HG02610 (cell line): ENCODE results near the gene CYLD.

ENCODE experiments used
- ATAC-seq: cut with Tn5 transposase; IDR thresholded peaks from one replicate; pipeline ENCODE4 v1.9.1; 2021; ENCODE audit warnings: mild to moderate bottlenecking, moderate library complexity; ENCODE audit not compliant: unreplicated experiment

CYLD gene

GRCh38 chr16:50776037-50776436 lies 34.2 kb downstream of the CYLD start:
- ATAC-seq = no peak

- ATAC-seq = peak; percentile 81
Observed at GRCh38 chr16:50778284-50779163, 36.6 kb downstream of the CYLD start.

- no peak for ATAC-seq
Observed at GRCh38 chr16:50781043-50781442, 39.2 kb downstream of the CYLD start.

- ATAC-seq = no peak
Observed at GRCh38 chr16:50781518-50781917, 39.6 kb downstream of the CYLD start.

GRCh38 chr16:50789757-50790156 lies 47.9 kb downstream of the CYLD start:
- no peak for ATAC-seq

- no peak for ATAC-seq
Observed at GRCh38 chr16:50791522-50791921, 49.6 kb downstream of the CYLD start.

GRCh38 chr16:50796829-50797228 lies 54.9 kb downstream of the CYLD start:
- ATAC-seq = no peak

- ATAC-seq = no peak
Observed at GRCh38 chr16:50797456-50797855, 55.6 kb downstream of the CYLD start.

- ATAC-seq = no peak
Observed at GRCh38 chr16:50800074-50800473, 58.2 kb downstream of the CYLD start.

- ATAC-seq = no peak
Observed at GRCh38 chr16:50801036-50801435, 59.1 kb downstream of the CYLD start.

GRCh38 chr16:50802000-50802399 lies 60.1 kb downstream of the CYLD start:
- no peak for ATAC-seq

GRCh38 chr16:50802961-50803360 lies 61.1 kb downstream of the CYLD start:
- no peak for ATAC-seq

- ATAC-seq = no peak
Observed at GRCh38 chr16:50804290-50804907, 62.5 kb downstream of the CYLD start.

- peak; percentile 71 for ATAC-seq
Observed at GRCh38 chr16:50806099-50807062, 64.5 kb downstream of the CYLD start.

- ATAC-seq = no peak
Observed at GRCh38 chr16:50808929-50809538, 67.1 kb downstream of the CYLD start.

GRCh38 chr16:50809561-50809960 lies 67.7 kb downstream of the CYLD start:
- ATAC-seq = peak; percentile 79

- ATAC-seq = no peak
Observed at GRCh38 chr16:50810241-50810965, 68.5 kb downstream of the CYLD start.

GRCh38 chr16:50812046-50812445 lies 70.2 kb downstream of the CYLD start:
- ATAC-seq = no peak

GRCh38 chr16:50812876-50813466 lies 71.1 kb downstream of the CYLD start:
- no peak for ATAC-seq

- ATAC-seq = no peak
Observed at GRCh38 chr16:50814052-50814451, 72.2 kb downstream of the CYLD start.
